K562 (cell line): Measurements from ENCODE around the gene PLXDC1. TPM values are rescaled to one million over a fixed set of nuclear protein-coding genes. Genes with fewer than 3 reads are reported as not detected.

Source experiments
- ATAC-seq: fragments of 200-7000 bp; cut with Tn5 transposase; 3 replicates; pipeline ENCODE4 v1.9.1; 2020; ENCODE audit warnings: moderate library complexity
- BruUV-seq: library from RNA; stranded (reverse); fragments of 400-500 nt; replicated peaks from 2 replicates; lab custom pipeline; 2021; lab: Mats Ljungman, UMichigan
- CTCF ChIA-PET: fragments of 300-600 bp; formaldehyde crosslinking; extraction: SDS; loops from one replicate; lab custom pipeline; 2021; ENCODE audit warnings: low intra/inter-chr PET ratio; lab: Yijun Ruan, JAX
- POLR2A ChIA-PET: fragments of 300-600, 350-650 bp; sonication (Branson Sonifier 250); formaldehyde crosslinking; extraction: SDS; loops from one replicate; lab custom pipeline; 2021; ENCODE audit warnings: antibody characterized with exemption, inconsistent platforms; lab: Yijun Ruan, JAX
- DNase-seq, 4 experiments: peaks; one replicate each; pipeline versions ENCODE4 v3.0.0 to v3.0.0-alpha.2; 2011 to 2018; ENCODE audit warnings: low spot score in 3 of 4, mixed read lengths in 3 of 4; ENCODE audit errors: extremely low read depth in 1 of 4
- FAIRE-seq: peaks from 2 replicates; lab custom pipeline; 2011; peaks lifted over from hg19 to GRCh38; lab: Jason Lieb, UNC
- H2AFZ ChIP-seq: 2 replicates; pipeline ENCODE4 v1.6.0; 2011; ENCODE audit warnings: low read depth, low read length, control low read depth, inconsistent platforms
- H3K27ac ChIP-seq: fragments of 200-600 bp; 3 replicates; pipeline ENCODE4 v1.8.0; 2011; ENCODE audit warnings: low read depth, mild to moderate bottlenecking, control low read depth, inconsistent platforms, low read length, moderate library complexity, mixed read lengths; ENCODE audit errors: extremely low read depth
- H3K27me3 ChIP-seq, 2 experiments: fragments of 300-600 bp in 1 of 2; 2 replicates in 1 of 2; 3 replicates in 1 of 2; pipeline versions ENCODE4 v1.6.0 to v1.8.0; 2011; ENCODE audit warnings: inconsistent platforms in 2 of 2, low read length in 2 of 2, mild to moderate bottlenecking in 1 of 2, mixed read lengths in 1 of 2, moderate library complexity in 1 of 2; ENCODE audit not compliant: control insufficient read depth in 2 of 2, insufficient read depth in 2 of 2
- H3K36me3 ChIP-seq: fragments of 300-600 bp; 3 replicates; pipeline ENCODE4 v1.8.0; 2011; ENCODE audit warnings: mild to moderate bottlenecking, low read length, inconsistent platforms; ENCODE audit not compliant: control insufficient read depth, insufficient read depth
- H3K4me1 ChIP-seq, 2 experiments: fragments of 200-600 bp in 1 of 2; replicated peaks in 1 of 2; 2 replicates in 1 of 2; 3 replicates in 1 of 2; pipeline versions ENCODE4 v1.5.1 to v1.8.0; 2011; ENCODE audit warnings: inconsistent platforms in 2 of 2, low read length in 2 of 2, mild to moderate bottlenecking in 1 of 2, mixed read lengths in 1 of 2, moderate library complexity in 1 of 2; ENCODE audit not compliant: control insufficient read depth in 2 of 2, insufficient read depth in 2 of 2
- H3K4me2 ChIP-seq: 2 replicates; pipeline ENCODE4 v1.6.1; 2011; ENCODE audit warnings: low read length, control low read depth, inconsistent platforms, mixed read lengths; ENCODE audit not compliant: insufficient read depth
- H3K4me3 ChIP-seq: fragments of 200-600 bp; sonication (generic), shearing (Covaris generic); 2 replicates; pipeline ENCODE4 v1.5.1; 2016; ENCODE audit warnings: control low read depth, inconsistent platforms
- H3K79me2 ChIP-seq: fragments of 200-600 bp; 3 replicates; pipeline ENCODE4 v1.8.0; 2011; ENCODE audit warnings: low read length, inconsistent platforms; ENCODE audit not compliant: control insufficient read depth, insufficient read depth
- H3K9ac ChIP-seq, 2 experiments: 2 replicates each; pipeline versions ENCODE4 v1.6.0 to v1.6.1; 2011; ENCODE audit warnings: low read depth in 2 of 2, low read length in 2 of 2, control low read depth in 1 of 2, inconsistent platforms in 1 of 2, mild to moderate bottlenecking in 1 of 2, mixed read lengths in 1 of 2; ENCODE audit not compliant: insufficient read depth in 1 of 2
- H3K9me1 ChIP-seq: one replicate; pipeline ENCODE4 v1.6.0; 2011; ENCODE audit warnings: inconsistent platforms, mild to moderate bottlenecking, low read length, moderate library complexity; ENCODE audit not compliant: control insufficient read depth, insufficient read depth
- H3K9me3 ChIP-seq: replicated peaks from 2 replicates; pipeline ENCODE4 v1.5.1; 2011; ENCODE audit warnings: low read depth, low read length, inconsistent platforms; ENCODE audit not compliant: control insufficient read depth, insufficient read depth
- H4K20me1 ChIP-seq: replicated peaks from 2 replicates; pipeline ENCODE4 v1.6.1; 2011; ENCODE audit warnings: low read length, inconsistent platforms, mixed read lengths; ENCODE audit not compliant: control insufficient read depth, insufficient read depth
- BDP1 ChIP-seq: IDR thresholded peaks from 3 replicates; pipeline ENCODE4 v1.6.1; 2011; ENCODE audit not compliant: insufficient read length, insufficient read depth
- DMBX1 ChIP-seq: fragments of 250-450 bp; sonication (Bioruptor Pico); IDR thresholded peaks from 2 replicates; pipeline ENCODE4 v1.8.0; 2022; ENCODE audit warnings: inconsistent platforms, mild to moderate bottlenecking, moderate library complexity, borderline replicate concordance
- EP400 ChIP-seq: fragments of 450-650 bp; IDR thresholded peaks from 2 replicates; pipeline ENCODE4 v1.6.1; 2017; ENCODE audit warnings: antibody characterized with exemption, mild to moderate bottlenecking, moderate library complexity
- MCM7 ChIP-seq, 2 experiments: fragments of 450-650 bp; IDR thresholded peaks; 2 replicates each; pipeline ENCODE4 v1.6.1; 2016 to 2018
- MTF1 ChIP-seq: fragments of 250-450 bp; sonication (Bioruptor Pico); IDR thresholded peaks from 2 replicates; pipeline ENCODE4 v1.9.0; 2021; ENCODE audit warnings: moderate library complexity, mild to moderate bottlenecking, inconsistent platforms, borderline replicate concordance
- NEUROD1 ChIP-seq: fragments of 150-350 bp; IDR thresholded peaks from 2 replicates; pipeline ENCODE4 v1.6.1; 2014; ENCODE audit warnings: borderline replicate concordance, low read length, low read depth; ENCODE audit not compliant: partially characterized antibody
- PHF20 ChIP-seq: fragments of 450-650 bp; IDR thresholded peaks from 2 replicates; pipeline ENCODE4 v1.6.1; 2018; ENCODE audit not compliant: partially characterized antibody
- PHF21A ChIP-seq: fragments of 450-650 bp; IDR thresholded peaks from 2 replicates; pipeline ENCODE4 v1.6.1; 2017; ENCODE audit warnings: low read depth, borderline replicate concordance
- POLR2AphosphoS2 ChIP-seq: IDR thresholded peaks from 2 replicates; pipeline ENCODE4 v1.6.1; 2012; ENCODE audit warnings: low read length, improper control_type of control experiment
- SRSF9 ChIP-seq: fragments of 200-400 bp; formaldehyde crosslinking; IDR thresholded peaks from 2 replicates; pipeline ENCODE4 v1.6.1; 2017; ENCODE audit warnings: low read depth, low read length, borderline replicate concordance
- THRAP3 ChIP-seq: fragments of 450-650 bp; IDR thresholded peaks from 2 replicates; pipeline ENCODE4 v1.6.1; 2016; ENCODE audit warnings: mild to moderate bottlenecking, inconsistent platforms, borderline replicate concordance
- ZBTB8A ChIP-seq: fragments of 450-650 bp; IDR thresholded peaks from 2 replicates; pipeline ENCODE4 v1.6.1; 2018; ENCODE audit warnings: mild to moderate bottlenecking, moderate library complexity; ENCODE audit not compliant: partially characterized antibody
- ZNF785 ChIP-seq: fragments of 250-450 bp; sonication (Bioruptor Pico); IDR thresholded peaks from 2 replicates; pipeline ENCODE4 v1.4.0; 2020; ENCODE audit warnings: mild to moderate bottlenecking
- WGBS: fragments of 100-300 bp; shearing (Covaris generic); methylation state at CpG from one replicate; pipeline ENCODE4 v1.1.6; 2016; ENCODE audit warnings: low coverage, mixed read lengths; ENCODE audit not compliant: insufficient coverage; ENCODE audit errors: missing lambda C conversion rate; 5-methylcytosine and 5-hydroxymethylcytosine counted together
- in situ Hi-C: fragments of 300-500 bp; cut with MboI; formaldehyde crosslinking; loops from 4 replicates; pipeline ENCODE4 v1.15.0; 2018; ENCODE audit warnings: inconsistent platforms, mixed read lengths
- intact Hi-C: fragments of 100-400 bp; cut with micrococcal nuclease; formaldehyde crosslinking; loops from 2 replicates; pipeline ENCODE4 v1.14.2; 2022
- polyA plus RNA-seq, 8 experiments: library from polyadenylated mRNA; depleted of rRNA in 4 of 8; stranded (reverse) in 5 of 8; unstranded in 3 of 8; fragments of >200 nt; fragmentation: Nextera tagmentation in 2 of 8; fragmentation: Illumina TruSeq in 1 of 8; extraction: Ambion mirVana in 2 of 8; extraction: Trizol in 1 of 8; gene quantifications; 2 replicates each; pipeline versions ENCODE4 v1.2.1 to v1.2.3, GENCODE V29; 2011 to 2014; ENCODE audit warnings: inconsistent platforms in 1 of 8, missing spikeins in 1 of 8
- total RNA-seq, 7 experiments: library from RNA; depleted of rRNA in 6 of 7; stranded (reverse); fragments of >200 nt in 6 of 7; fragmentation: Illumina TruSeq in 2 of 7; extraction: Trizol in 2 of 7; gene quantifications; 2 replicates each; pipeline versions ENCODE4 v1.2.1 to v1.2.3, GENCODE V29; 2011 to 2021; ENCODE audit warnings: low replicate concordance in 1 of 7
- TF ChIP-seq, protein P1 (sequence below): sonication (generic); formaldehyde crosslinking; IDR thresholded peaks from 2 replicates; pipeline ENCODE4 v1.8.0; 2022; ENCODE audit warnings: mild to moderate bottlenecking, missing genetic modification reagents
- TF ChIP-seq, protein P2 (sequence below): fragments of 250-450 bp; sonication (Bioruptor Pico); IDR thresholded peaks from 2 replicates; pipeline ENCODE4 v1.5.0; 2021; ENCODE audit warnings: mild to moderate bottlenecking, moderate library complexity

The PLXDC1 gene
- total and polyA plus RNA-seq, 9 of the 15 experiments (the other 6 are each of a cell fraction or from before 2014, with no cell fraction given) = not detected

DNA sequence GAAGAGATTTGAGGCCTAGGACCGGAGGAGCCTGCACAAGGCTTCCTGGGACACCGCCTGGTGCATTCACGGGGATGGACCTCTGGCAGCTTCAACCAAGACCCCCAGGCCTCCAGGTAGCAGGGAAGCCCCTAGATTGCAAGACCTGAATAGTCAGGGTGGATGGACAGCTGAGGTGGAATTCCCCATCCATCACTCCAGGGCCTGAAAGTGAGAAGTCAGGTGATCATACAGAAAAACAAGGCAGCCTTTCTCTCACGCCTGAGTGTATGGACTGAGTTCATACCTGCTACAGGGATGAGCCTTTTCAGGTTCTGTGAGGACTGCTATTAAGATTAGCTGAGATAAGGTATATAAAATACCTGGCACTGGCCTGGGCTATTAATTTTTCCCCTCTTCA lies 74.2 kb downstream of the PLXDC1 start:
- ATAC-seq (no peak), FAIRE-seq (no peak), DNase-seq (no peak)
- ChIA-PET CTCF (interaction anchor here (0.7 kb wide), 1 partner anchor 94 kb away, joined by 3 read pairs; no protein-coding TSS in a partner anchor), POLR2A (no interaction called here)
- Histone ChIP-seq H3K4me3 (no peak overlapping the region), H4K20me1 (peaks cover 2% of the 10 kb centered on the region; the same call in 1 of the 2 replicates), H3K79me2 (no peaks in the 10 kb centered on the region), H3K9me3 (no peaks in the 10 kb centered on the region), H3K27ac (no peak overlapping the region), H3K4me1 (0 out of 5 replicates have a peak, but pooled peaks cover 0 to 4% of the 10 kb centered on the region in 2 experiments), H3K4me2 (no peak overlapping the region), H3K9me1 (peaks cover 3% of the 10 kb centered on the region), H2AFZ (no peak overlapping the region), H3K27me3 (peaks cover 4 to 49% of the 10 kb centered on the region in 2 experiments; a peak in 3 of 5 replicates), H3K36me3 (no peaks in the 10 kb centered on the region), H3K9ac (no peak overlapping the region)
- BruUV-seq = no TSS peak
- intact Hi-C loops = no loop called here
- TF ChIP-seq SRSF9 = no peak
- TF ChIP-seq, protein P1, sequence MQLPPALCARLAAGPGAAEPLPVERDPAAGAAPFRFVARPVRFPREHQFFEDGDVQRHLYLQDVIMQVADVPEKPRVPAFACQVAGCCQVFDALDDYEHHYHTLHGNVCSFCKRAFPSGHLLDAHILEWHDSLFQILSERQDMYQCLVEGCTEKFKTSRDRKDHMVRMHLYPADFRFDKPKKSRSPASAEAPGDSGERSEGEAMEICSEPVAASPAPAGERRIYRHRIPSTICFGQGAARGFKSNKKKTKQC = no peak
- no peak for TF ChIP-seq THRAP3
- TF ChIP-seq EP400 = no peak
- no peak for TF ChIP-seq PHF20
- no peak for TF ChIP-seq PHF21A
- no peak for TF ChIP-seq ZBTB8A
- no peak for TF ChIP-seq ZNF785 (CRISPR knock-in tag)
- no peak for TF ChIP-seq DMBX1 (CRISPR knock-in tag)
- TF ChIP-seq MCM7 (IDR thresholded peaks at IDR 0.05) = no peak
- no peak for TF ChIP-seq MTF1 (CRISPR knock-in tag)
- no peak for TF ChIP-seq BDP1
- TF ChIP-seq NEUROD1 = no peak
- TF ChIP-seq POLR2AphosphoS2 = no peak
- TF ChIP-seq, protein P2, sequence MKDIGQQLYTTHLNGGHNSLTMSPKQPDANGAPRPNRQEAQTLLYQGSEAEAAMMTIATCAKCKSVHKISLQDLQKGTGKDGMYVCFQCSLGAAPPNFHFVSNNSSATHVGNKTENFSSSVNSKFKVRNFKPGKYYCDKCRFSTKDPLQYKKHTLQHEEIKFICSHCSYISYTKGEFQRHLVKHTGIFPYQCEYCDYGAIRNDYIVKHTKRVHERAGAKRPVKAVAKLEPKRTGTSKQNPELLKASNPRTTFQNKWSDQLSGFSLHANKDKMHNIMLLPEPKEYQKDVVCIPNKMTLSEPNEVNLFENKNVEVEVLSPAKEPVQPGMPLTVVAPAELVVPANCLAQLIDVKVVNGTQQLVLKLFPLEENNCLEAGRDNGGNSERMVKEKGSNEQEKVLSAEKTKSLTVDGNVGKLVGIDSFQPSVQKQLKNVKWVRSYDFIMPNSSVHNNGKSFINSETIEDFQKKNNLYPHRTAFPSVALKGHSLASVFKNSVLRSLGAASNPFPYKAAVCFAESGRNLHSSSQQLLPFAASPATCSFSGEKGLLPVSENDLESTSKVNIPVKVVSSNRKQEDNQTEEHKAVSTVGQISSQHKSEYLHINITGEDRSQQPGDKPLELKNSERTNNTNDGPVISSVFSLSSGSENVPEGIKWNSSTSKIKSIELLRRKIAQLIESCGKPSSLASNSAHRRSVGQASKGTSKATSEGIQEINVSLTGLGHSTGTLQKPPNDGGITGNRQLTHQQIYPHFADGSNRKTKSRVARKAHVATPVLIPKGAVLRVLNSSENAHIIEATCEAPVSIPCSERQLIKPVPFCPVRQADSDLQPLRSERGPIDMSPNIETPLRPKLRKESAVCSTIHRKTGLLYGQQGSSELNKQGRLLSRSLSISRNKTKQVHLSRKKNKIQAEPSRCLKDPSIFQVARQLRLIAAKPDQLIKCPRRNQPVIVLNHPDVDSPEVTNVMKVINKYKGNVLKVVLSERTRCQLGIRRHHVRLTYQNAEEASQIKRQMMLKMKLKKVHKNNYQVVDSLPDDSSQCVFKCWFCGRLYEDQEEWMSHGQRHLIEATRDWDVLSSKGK (CRISPR knock-in tag) = no peak
- WGBS = 4% methylated on average over 4 of the region's 4 CpGs
- in situ Hi-C loops = no loop called here
